GM12878 (cell line): ENCODE data around the gene MS4A7. TPM values are rescaled to one million over a fixed set of nuclear protein-coding genes. Genes with fewer than 3 reads are reported as not detected.

Source experiments
- BACH1 ChIP-seq: fragments of 450-650 bp; IDR thresholded peaks from 2 replicates; pipeline ENCODE4 v1.6.1; 2017; ENCODE audit warnings: mild to moderate bottlenecking, borderline replicate concordance
- BCL11A ChIP-seq: IDR thresholded peaks from 2 replicates; pipeline ENCODE4 v1.6.1; 2011; ENCODE audit warnings: low read depth, low read length
- BCL3 ChIP-seq: IDR thresholded peaks from 2 replicates; pipeline ENCODE4 v1.6.1; 2011; ENCODE audit warnings: borderline replicate concordance, low read depth, mild to moderate bottlenecking, moderate library complexity, low read length; ENCODE audit not compliant: insufficient read depth, poor library complexity, severe bottlenecking
- CBFB ChIP-seq: IDR thresholded peaks from 2 replicates; pipeline ENCODE4 v1.6.1; 2016; ENCODE audit warnings: antibody characterized with exemption, low read depth
- CEBPB ChIP-seq, 2 experiments: fragments of 150-350 bp in 1 of 2; IDR thresholded peaks; 2 replicates each; pipeline ENCODE4 v1.6.1; 2012 to 2014; ENCODE audit warnings: low read depth in 2 of 2, low read length in 2 of 2, borderline replicate concordance in 1 of 2, inconsistent platforms in 1 of 2
- CHD1 ChIP-seq: IDR thresholded peaks from 2 replicates; pipeline ENCODE4 v1.6.1; 2012; ENCODE audit warnings: low read depth, low read length, improper control_type of control experiment
- FOXM1 ChIP-seq: IDR thresholded peaks from 2 replicates; pipeline ENCODE4 v1.6.1; 2012; ENCODE audit warnings: low read depth, mild to moderate bottlenecking, inconsistent platforms, low read length, moderate library complexity
- HDAC6 ChIP-seq: fragments of 200-600 bp; sonication (generic); IDR thresholded peaks from one replicate; pipeline ENCODE4 v1.8.0; 2017; ENCODE audit warnings: antibody characterized with exemption; ENCODE audit not compliant: unreplicated experiment
- IRF3 ChIP-seq: fragments of 450-650 bp; IDR thresholded peaks from 2 replicates; pipeline ENCODE4 v1.6.1; 2014; ENCODE audit warnings: mild to moderate bottlenecking
- MEF2A ChIP-seq: IDR thresholded peaks from 2 replicates; pipeline ENCODE4 v1.6.1; 2011; ENCODE audit warnings: low read depth, mild to moderate bottlenecking, low read length, moderate library complexity; ENCODE audit not compliant: insufficient read depth
- PAX8 ChIP-seq: fragments of 450-650 bp; IDR thresholded peaks from 2 replicates; pipeline ENCODE4 v1.6.1; 2017; ENCODE audit warnings: mild to moderate bottlenecking, moderate library complexity
- POLR2A ChIP-seq: IDR thresholded peaks from 2 replicates; pipeline ENCODE4 v1.6.1; 2011; ENCODE audit warnings: low read depth, mild to moderate bottlenecking, low read length
- RCOR1 ChIP-seq: conservative IDR thresholded peaks from 2 replicates; pipeline ENCODE4 v1.6.1; 2012; ENCODE audit warnings: low read depth, low read length, improper control_type of control experiment
- RELA ChIP-seq: fragments of 450-650 bp; IDR thresholded peaks from 2 replicates; pipeline ENCODE4 v1.8.0; 2014; ENCODE audit warnings: borderline replicate concordance; ENCODE audit not compliant: partially characterized antibody
- REST ChIP-seq: IDR thresholded peaks from 2 replicates; pipeline ENCODE4 v1.6.1; 2012; ENCODE audit warnings: mild to moderate bottlenecking, low read depth, low read length
- SPI1 ChIP-seq: IDR thresholded peaks from 2 replicates; pipeline ENCODE4 v1.6.1; 2011; ENCODE audit warnings: low read depth, mild to moderate bottlenecking, low read length, moderate library complexity, borderline replicate concordance; ENCODE audit not compliant: insufficient read depth
- TAF1 ChIP-seq: IDR thresholded peaks from 2 replicates; pipeline ENCODE4 v1.6.1; 2011; ENCODE audit warnings: mild to moderate bottlenecking, low read depth, low read length, borderline replicate concordance
- TBL1XR1 ChIP-seq: IDR thresholded peaks from 2 replicates; pipeline ENCODE4 v1.6.1; 2012; ENCODE audit warnings: low read depth, low read length, improper control_type of control experiment
- YBX1 ChIP-seq: fragments of 450-650 bp; IDR thresholded peaks from 2 replicates; pipeline ENCODE4 v1.6.1; 2016; ENCODE audit warnings: antibody characterized with exemption
- ZBED1 ChIP-seq: IDR thresholded peaks from 2 replicates; pipeline ENCODE4 v1.6.1; 2016; ENCODE audit warnings: borderline replicate concordance
- ZNF207 ChIP-seq: fragments of 450-650 bp; IDR thresholded peaks from 2 replicates; pipeline ENCODE4 v1.6.1; 2014; ENCODE audit warnings: antibody characterized with exemption, mild to moderate bottlenecking, borderline replicate concordance
- polyA plus RNA-seq, 11 experiments: library from polyadenylated mRNA; depleted of rRNA in 4 of 11; unstranded in 6 of 11; stranded (reverse) in 5 of 11; fragments of >200 nt; fragmentation: Nextera tagmentation in 4 of 11; fragmentation: Illumina TruSeq in 1 of 11; extraction: Ambion mirVana in 4 of 11; extraction: Trizol in 1 of 11; gene quantifications; 1 replicate in 1 of 11; 2 replicates in 10 of 11; pipeline versions ENCODE4 v1.2.1 to v1.2.3, GENCODE V29; 2011 to 2016; ENCODE audit warnings: inconsistent platforms in 2 of 11, missing spikeins in 2 of 11, low read depth in 1 of 11
- total RNA-seq, 4 experiments: library from RNA; depleted of rRNA in 3 of 4; stranded (reverse); fragments of >200 nt in 3 of 4; fragmentation: Illumina TruSeq in 1 of 4; extraction: Trizol in 1 of 4; gene quantifications; 2 replicates each; pipeline versions ENCODE4 v1.2.1 to v1.2.3, GENCODE V29; 2013 to 2021
- TF ChIP-seq, protein P1 (sequence below): fragments of 450-650 bp; IDR thresholded peaks from 2 replicates; pipeline ENCODE4 v1.6.1; 2018; ENCODE audit warnings: borderline replicate concordance, mild to moderate bottlenecking; ENCODE audit not compliant: partially characterized antibody
- TF ChIP-seq, protein P2 (sequence below): fragments of 450-650 bp; IDR thresholded peaks from 2 replicates; pipeline ENCODE4 v1.6.1; 2017; ENCODE audit warnings: low read depth, mild to moderate bottlenecking, moderate library complexity

The MS4A7 gene
- total and polyA plus RNA-seq, 10 of the 15 experiments (the other 5 are each of a cell fraction or from before 2014, with no cell fraction given): 1.7 to 17.0 (median 3.7) TPM

GRCh38 chr11:60396799-60397198, 18.5 kb downstream of the MS4A7 start (continued):
- TF ChIP-seq IRF3 (no peak), RCOR1 (no peak), YBX1 (no peak), ZNF207 (no peak), CEBPB (IDR thresholded peaks at IDR 0.05; ENCODE audit: borderline replicate concordance in 1 of 2, low read depth in 2 of 2, low read length in 2 of 2) (no peak), POLR2A (no peak), SPI1 (peak; percentile 77), TAF1 (no peak), CBFB (no peak), HDAC6 (no peak), BCL3 (no peak), REST (no peak), ZBED1 (0 out of 2 replicates have a peak, but pooled peaks have one; percentile 27), CHD1 (no peak), TBL1XR1 (no peak), RELA (no peak), PAX8 (no peak), BACH1 (no peak), BCL11A (no peak), MEF2A (no peak), FOXM1 (no peak)
- TF ChIP-seq, protein P1, sequence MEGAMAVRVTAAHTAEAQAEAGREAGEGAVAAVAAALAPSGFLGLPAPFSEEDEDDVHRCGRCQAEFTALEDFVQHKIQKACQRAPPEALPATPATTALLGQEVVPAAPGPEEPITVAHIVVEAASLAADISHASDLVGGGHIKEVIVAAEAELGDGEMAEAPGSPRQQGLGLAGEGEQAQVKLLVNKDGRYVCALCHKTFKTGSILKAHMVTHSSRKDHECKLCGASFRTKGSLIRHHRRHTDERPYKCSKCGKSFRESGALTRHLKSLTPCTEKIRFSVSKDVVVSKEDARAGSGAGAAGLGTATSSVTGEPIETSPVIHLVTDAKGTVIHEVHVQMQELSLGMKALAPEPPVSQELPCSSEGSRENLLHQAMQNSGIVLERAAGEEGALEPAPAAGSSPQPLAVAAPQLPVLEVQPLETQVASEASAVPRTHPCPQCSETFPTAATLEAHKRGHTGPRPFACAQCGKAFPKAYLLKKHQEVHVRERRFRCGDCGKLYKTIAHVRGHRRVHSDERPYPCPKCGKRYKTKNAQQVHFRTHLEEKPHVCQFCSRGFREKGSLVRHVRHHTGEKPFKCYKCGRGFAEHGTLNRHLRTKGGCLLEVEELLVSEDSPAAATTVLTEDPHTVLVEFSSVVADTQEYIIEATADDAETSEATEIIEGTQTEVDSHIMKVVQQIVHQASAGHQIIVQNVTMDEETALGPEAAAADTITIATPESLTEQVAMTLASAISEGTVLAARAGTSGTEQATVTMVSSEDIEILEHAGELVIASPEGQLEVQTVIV: no peak
- TF ChIP-seq, protein P2, sequence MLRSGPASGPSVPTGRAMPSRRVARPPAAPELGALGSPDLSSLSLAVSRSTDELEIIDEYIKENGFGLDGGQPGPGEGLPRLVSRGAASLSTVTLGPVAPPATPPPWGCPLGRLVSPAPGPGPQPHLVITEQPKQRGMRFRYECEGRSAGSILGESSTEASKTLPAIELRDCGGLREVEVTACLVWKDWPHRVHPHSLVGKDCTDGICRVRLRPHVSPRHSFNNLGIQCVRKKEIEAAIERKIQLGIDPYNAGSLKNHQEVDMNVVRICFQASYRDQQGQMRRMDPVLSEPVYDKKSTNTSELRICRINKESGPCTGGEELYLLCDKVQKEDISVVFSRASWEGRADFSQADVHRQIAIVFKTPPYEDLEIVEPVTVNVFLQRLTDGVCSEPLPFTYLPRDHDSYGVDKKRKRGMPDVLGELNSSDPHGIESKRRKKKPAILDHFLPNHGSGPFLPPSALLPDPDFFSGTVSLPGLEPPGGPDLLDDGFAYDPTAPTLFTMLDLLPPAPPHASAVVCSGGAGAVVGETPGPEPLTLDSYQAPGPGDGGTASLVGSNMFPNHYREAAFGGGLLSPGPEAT: no peak
